Breast epithelium (tissue), 4 donors: Measurements from ENCODE around the gene AHRR. TPM values are rescaled to one million over a fixed set of nuclear protein-coding genes. Genes with fewer than 3 reads are reported as not detected.
A peak's percentile ranks its signal among the peaks of the same experiment; 100 is the strongest.

ENCODE experiments used
- DNase-seq, 2 donors: peaks; one replicate each; pipeline ENCODE4 v3.0.0-alpha.2; 2019; ENCODE audit warnings: low spot score in 2 of 2
- H3K27ac ChIP-seq, 2 donors: fragments of 200-600 bp; sonication (generic) in 1 of 2; one replicate each; pipeline ENCODE4 v1.5.1; 2016 to 2019; ENCODE audit warnings: mild to moderate bottlenecking in 1 of 2
- H3K27me3 ChIP-seq, 2 donors: fragments of 200-600 bp; sonication (generic) in 1 of 2; one replicate each; pipeline versions ENCODE4 v1.5.1 to v1.6.0; 2017 to 2019; ENCODE audit warnings: control low read depth in 1 of 2, mild to moderate bottlenecking in 1 of 2
- H3K36me3 ChIP-seq: fragments of 200-600 bp; one replicate; pipeline ENCODE4 v1.5.1; 2019
- H3K4me1 ChIP-seq, 2 donors: fragments of 200-600 bp; sonication (generic); one replicate each; pipeline ENCODE4 v1.5.1; 2016 to 2019; ENCODE audit warnings: control low read depth in 1 of 2
- H3K4me3 ChIP-seq, 3 donors: fragments of 200-600 bp; sonication (generic); 1 replicate in 2 of 3; 2 replicates in 1 of 3; pipeline ENCODE4 v1.5.1; 2016 to 2019; ENCODE audit warnings: mild to moderate bottlenecking in 3 of 3, moderate library complexity in 2 of 3
- H3K9me3 ChIP-seq, 2 donors: fragments of 200-600 bp; sonication (generic) in 1 of 2; one replicate each; pipeline ENCODE4 v1.5.1; 2016 to 2019; ENCODE audit warnings: control low read depth in 1 of 2
- POLR2A ChIP-seq: fragments of 450-650 bp; IDR thresholded peaks from one replicate; pipeline ENCODE4 v1.6.1; 2016; ENCODE audit warnings: antibody characterized with exemption, mild to moderate bottlenecking, moderate library complexity
- POLR2AphosphoS5 ChIP-seq, 3 donors: sonication (generic); formaldehyde crosslinking; IDR thresholded peaks; one replicate each; pipeline ENCODE4 v1.6.1; 2017; ENCODE audit warnings: antibody characterized with exemption in 3 of 3
- intact Hi-C: fragments of 100-400 bp; cut with DNase I; formaldehyde crosslinking; loops from one replicate; pipeline ENCODE4 v1.15.1; 2023; ENCODE audit warnings: low total_unique reads
- total RNA-seq, 3 donors: library from RNA; depleted of rRNA; stranded (reverse); fragments of >200 nt; gene quantifications; one replicate each; pipeline ENCODE4 v1.1.0, GENCODE V29; 2016
- TF ChIP-seq, protein P1 (sequence below), 3 donors: fragments of 450-650 bp; IDR thresholded peaks; one replicate each; pipeline ENCODE4 v1.5.1; 2016 to 2017; ENCODE audit warnings: antibody characterized with exemption in 3 of 3, mild to moderate bottlenecking in 3 of 3, moderate library complexity in 3 of 3

Gene AHRR
- total RNA-seq, 3 donors from 2014 or later = 0.88 to 0.98 TPM; not detected in 1

DNA sequence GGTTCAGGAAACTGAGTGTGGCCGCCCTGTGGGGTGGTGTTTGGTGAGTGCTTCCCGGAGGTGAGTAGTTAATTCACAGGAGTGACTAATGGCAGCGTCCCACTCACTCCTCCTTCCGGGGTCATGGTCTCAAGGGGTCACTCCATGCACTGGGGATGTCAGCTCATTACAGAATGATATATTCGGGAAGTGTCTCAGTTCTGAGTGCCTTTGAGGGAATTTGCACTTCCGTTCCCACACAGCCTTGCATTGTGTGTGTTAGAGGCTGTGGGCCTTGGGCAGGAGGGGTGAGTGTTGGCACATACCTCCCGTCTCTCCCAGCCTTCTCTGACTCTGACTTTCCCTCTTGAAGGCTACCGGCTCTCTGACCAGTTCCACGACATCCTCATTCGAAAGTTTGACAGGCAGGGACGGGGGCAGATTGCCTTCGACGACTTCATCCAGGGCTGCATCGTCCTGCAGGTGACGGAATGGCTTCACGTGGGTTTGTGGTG lies 10.5 kb upstream of the AHRR start:
- TF ChIP-seq, protein P1, sequence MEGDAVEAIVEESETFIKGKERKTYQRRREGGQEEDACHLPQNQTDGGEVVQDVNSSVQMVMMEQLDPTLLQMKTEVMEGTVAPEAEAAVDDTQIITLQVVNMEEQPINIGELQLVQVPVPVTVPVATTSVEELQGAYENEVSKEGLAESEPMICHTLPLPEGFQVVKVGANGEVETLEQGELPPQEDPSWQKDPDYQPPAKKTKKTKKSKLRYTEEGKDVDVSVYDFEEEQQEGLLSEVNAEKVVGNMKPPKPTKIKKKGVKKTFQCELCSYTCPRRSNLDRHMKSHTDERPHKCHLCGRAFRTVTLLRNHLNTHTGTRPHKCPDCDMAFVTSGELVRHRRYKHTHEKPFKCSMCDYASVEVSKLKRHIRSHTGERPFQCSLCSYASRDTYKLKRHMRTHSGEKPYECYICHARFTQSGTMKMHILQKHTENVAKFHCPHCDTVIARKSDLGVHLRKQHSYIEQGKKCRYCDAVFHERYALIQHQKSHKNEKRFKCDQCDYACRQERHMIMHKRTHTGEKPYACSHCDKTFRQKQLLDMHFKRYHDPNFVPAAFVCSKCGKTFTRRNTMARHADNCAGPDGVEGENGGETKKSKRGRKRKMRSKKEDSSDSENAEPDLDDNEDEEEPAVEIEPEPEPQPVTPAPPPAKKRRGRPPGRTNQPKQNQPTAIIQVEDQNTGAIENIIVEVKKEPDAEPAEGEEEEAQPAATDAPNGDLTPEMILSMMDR (IDR thresholded peaks at IDR 0.05) = no peak
- no peak overlapping the region for H3K4me3 ChIP-seq
- peak in 1 of 2 donors; percentile 7 for DNase-seq
- no peaks in the 10 kb centered on the region for H3K36me3 ChIP-seq
- no peaks in the 10 kb centered on the region for H3K4me1 ChIP-seq
- H3K27ac ChIP-seq = no peak overlapping the region
- intact Hi-C loops = no loop called here
- H3K9me3 ChIP-seq = no peaks in the 10 kb centered on the region
- H3K27me3 ChIP-seq = no peaks in the 10 kb centered on the region

DNA sequence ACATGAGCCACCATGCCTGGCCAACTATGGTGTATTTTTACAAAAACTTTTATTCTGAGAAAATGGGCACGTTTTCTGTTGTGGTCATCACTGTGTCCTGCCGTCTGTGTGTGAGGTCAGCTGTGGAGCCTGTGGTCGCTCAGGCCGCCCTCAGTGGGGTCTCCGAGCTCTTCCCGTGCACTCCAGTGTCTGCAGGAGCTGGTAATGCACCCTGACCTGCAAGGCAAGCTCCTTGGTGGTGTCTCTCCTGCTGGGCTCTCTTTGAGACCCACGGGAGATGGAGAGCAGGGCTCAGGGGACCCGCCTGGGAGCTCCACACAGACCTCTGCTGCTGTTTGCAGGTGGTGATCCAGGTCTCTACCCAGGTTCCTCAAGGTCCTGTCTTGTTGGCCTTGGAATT lies 9.6 kb upstream of the AHRR start:
- no peak overlapping the region for H3K4me3 ChIP-seq
- H3K9me3 ChIP-seq = no peaks in the 10 kb centered on the region
- no peaks in the 10 kb centered on the region for H3K36me3 ChIP-seq
- TF ChIP-seq POLR2AphosphoS5 (IDR thresholded peaks at IDR 0.05) (no peak), POLR2A (no peak)
- TF ChIP-seq, protein P1 (IDR thresholded peaks at IDR 0.05) = no peak
- no peak for DNase-seq
- H3K27ac ChIP-seq = no peak overlapping the region
- H3K4me1 ChIP-seq = no peaks in the 10 kb centered on the region
- intact Hi-C loops = no loop called here
- H3K27me3 ChIP-seq = no peaks in the 10 kb centered on the region

DNA sequence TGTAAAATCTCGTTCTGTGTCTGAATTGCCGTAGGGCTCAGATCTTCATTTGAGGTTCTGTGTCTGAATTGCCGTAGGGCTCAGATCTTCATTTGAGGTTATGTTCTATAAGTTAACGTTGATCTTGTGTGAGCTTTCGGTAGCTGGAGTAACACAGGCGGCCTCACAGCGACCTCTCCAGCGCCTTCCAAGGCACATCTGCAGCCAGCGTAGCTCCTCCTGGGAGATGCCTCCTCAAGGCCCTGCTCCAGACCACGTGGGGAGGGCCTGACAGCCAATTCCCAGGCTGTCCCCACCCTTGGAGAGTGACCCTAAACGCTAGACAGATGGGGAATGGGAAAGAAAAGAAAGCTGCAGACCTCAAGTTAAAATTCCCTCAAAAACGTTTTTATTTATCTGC lies 8.7 kb upstream of the AHRR start:
- no peaks in the 10 kb centered on the region for H3K27me3 ChIP-seq
- DNase-seq = no peak
- no peak overlapping the region for H3K4me3 ChIP-seq
- H3K27ac ChIP-seq = no peak overlapping the region
- H3K9me3 ChIP-seq = no peaks in the 10 kb centered on the region
- intact Hi-C loops = no loop called here
- H3K36me3 ChIP-seq = no peaks in the 10 kb centered on the region
- H3K4me1 ChIP-seq = no peaks in the 10 kb centered on the region
- TF ChIP-seq POLR2A (no peak), POLR2AphosphoS5 (IDR thresholded peaks at IDR 0.05) (no peak)
- TF ChIP-seq, protein P1 (IDR thresholded peaks at IDR 0.05) = no peak

DNA sequence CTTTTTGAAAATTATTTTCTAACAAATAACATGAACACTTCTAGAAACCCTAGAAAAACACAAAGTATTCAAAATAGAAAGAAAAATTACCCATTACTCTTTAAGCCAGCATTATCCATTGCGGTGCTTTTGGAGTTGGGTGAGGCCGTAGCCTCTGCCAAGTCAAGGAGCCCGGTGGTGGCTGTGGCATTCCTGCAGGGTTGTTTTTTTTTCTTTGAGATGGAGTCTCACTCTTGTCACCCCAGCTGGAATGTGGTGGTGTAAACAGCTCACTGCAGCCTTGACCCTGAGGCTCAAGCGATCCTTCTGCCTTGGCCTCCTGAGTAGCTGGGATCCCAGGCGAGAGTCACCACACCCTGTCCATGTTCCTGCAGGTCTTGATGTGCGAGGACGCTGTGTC lies 8.2 kb upstream of the AHRR start:
- no peak overlapping the region for H3K4me3 ChIP-seq
- TF ChIP-seq, protein P1 (IDR thresholded peaks at IDR 0.05) = no peak
- no peak for TF ChIP-seq POLR2A
- TF ChIP-seq POLR2AphosphoS5 (IDR thresholded peaks at IDR 0.05) = no peak
- DNase-seq = no peak
- H3K4me1 ChIP-seq = no peaks in the 10 kb centered on the region
- intact Hi-C loops = no loop called here
- no peaks in the 10 kb centered on the region for H3K36me3 ChIP-seq
- no peak overlapping the region for H3K27ac ChIP-seq
- H3K27me3 ChIP-seq = no peaks in the 10 kb centered on the region
- no peaks in the 10 kb centered on the region for H3K9me3 ChIP-seq

DNA sequence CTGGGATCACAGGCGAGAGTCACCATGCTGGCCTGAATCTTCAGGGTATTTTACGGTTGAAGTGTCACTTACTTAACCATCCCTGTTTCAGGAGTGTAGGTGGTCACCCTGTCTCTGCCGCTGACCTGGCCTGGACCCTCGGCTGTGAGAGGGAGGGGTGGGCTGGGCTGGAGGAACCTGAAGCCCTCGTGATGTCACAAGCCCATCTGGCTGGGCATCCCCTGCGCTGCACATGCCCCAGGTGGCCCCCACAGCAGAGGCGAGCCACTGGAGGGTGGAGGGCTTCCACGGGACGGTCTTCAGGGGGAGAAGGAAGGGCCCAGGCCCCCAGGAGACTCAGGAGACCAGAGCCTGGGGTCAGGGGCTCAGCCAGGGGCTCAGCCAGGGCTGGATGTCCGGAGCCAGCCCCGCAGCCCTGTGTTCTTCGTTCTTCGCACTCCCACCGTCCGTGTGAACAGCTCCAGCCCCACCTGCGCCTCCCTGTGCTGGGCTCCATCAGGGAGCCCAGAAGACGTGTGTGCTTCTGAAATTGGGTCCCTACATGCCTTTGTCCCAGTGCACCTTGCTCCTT lies 7.6 kb upstream of the AHRR start:
- no peak overlapping the region for H3K4me3 ChIP-seq
- TF ChIP-seq, protein P1 (IDR thresholded peaks at IDR 0.05) = no peak
- TF ChIP-seq POLR2AphosphoS5 (IDR thresholded peaks at IDR 0.05) (no peak), POLR2A (no peak)
- H3K4me1 ChIP-seq = no peaks in the 10 kb centered on the region
- intact Hi-C loops = no loop called here
- H3K27ac ChIP-seq = no peak overlapping the region
- DNase-seq = no peak
- no peaks in the 10 kb centered on the region for H3K36me3 ChIP-seq
- H3K9me3 ChIP-seq = no peaks in the 10 kb centered on the region
- H3K27me3 ChIP-seq = peaks cover 0 to 6% of the 10 kb centered on the region in 2 donors
